Measurements from ENCODE around the gene TOMM20L. TPM values are rescaled to one million over a fixed set of nuclear protein-coding genes. Genes with fewer than 3 reads are reported as not detected.

TOMM20L gene
- not detected in 2 replicates for total RNA-seq

DNA sequence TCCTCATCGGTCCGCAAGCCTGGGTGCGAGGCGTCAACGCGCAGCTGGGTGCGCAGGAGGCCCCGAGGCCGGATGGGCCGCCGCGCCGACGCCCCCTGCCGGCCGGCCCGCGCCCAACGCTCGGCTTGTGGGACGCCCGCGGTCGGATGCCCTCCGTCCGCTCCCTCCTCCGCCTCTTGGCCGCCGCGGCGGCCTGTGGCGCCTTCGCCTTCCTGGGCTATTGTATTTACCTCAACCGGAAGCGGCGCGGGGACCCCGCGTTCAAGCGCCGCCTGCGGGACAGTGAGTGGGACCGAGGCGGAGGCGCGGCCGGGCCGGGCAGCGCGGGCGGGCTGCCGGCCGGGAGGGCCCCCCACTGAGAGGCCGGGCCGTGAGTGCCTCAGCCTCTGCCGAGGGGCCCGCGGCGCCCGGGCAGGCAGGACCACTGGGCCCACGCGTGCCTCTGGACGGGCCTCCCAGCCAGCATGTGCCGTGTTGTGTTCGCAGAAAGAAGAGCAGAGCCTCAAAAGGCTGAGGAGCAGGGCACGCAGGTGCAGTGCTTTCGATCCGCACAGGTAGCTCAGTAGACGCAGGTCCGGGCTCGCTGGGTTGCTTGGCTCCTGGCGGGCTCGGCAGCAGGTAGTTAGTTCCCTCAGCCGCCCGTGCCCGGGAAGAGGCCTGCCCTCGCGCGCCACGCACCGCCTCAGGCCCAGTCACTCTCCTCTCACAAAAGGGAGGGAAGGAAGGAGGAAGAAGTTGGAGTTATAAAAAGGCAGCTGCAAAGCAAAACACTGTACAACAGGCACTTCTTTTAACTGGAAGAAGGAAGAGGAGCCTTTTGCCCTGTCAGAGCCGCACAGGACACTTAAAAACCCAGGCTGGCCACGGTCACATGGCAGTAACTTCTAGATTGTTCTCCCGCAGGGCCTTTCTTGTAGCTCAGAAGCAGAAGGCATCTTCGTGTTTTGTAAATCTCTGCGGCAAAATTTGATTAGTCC lies at the start of gene TOMM20L:
Gene TOMM20L (plus strand): TSS at position 119 of the 977 bp plus-strand sequence. CDS start 28 bp downstream, at position 147.

DNA sequence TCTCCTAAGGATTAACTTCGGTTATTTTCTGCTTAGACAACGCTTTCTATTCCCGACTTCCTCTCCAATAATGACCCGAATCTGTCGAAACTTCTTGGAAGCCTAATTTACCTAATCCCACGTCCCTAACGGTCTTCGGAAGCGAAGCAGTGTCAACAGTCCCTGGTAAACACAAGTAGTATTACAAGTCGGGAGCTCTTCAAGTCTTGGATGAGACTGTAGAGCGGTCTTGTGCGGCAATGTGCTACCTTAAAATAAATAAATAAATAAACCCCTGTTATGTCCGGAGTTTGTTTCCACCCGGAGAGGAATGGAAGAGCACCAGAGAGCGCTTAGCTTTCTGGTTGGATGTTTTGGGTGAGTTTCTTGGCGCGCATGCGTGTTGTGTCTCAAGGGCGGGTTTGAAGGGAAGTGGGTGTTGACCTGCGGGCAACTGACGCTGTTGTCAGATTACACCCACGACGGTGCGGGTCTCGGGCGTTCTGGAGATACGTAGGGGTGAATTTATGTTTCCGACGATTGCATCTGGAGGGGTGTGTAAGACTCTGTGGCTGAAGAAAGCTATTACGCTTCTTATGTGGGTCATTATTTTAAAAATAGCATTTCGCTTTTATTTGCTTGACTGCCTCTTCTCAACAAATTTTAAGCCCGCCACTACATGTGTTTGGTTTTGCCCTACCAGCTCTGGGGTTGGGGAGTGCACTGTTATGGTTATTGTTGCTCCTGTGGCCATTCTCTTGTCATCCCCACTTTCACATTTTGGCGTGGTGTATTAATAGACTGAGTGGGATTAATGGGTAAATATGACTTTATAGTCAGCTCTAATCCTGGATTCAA lies 31.8 kb downstream of the TOMM20L start, which contains the start of the genes KIAA0586 and TIMM9:
Gene KIAA0586 (plus strand): TSS at position 439 of the 837 bp plus-strand sequence. CDS start 546 bp downstream, outside the sequence.
Gene TIMM9 (minus strand): TSS at position 251 of the 837 bp plus-strand sequence. CDS start 15,586 bp downstream, outside the sequence.

Other genes starting within 250 kb of the TOMM20L start
- 0.43 and 5.1 TPM in 2 replicates for gene ARMH4, start 243.7 kb upstream of the TOMM20L start, total RNA-seq
- 41.4 and 44.4 TPM in 2 replicates for gene ACTR10, start 195.8 kb upstream of the TOMM20L start, total RNA-seq
- 143 and 177 TPM in 2 replicates for gene PSMA3, start 151.1 kb upstream of the TOMM20L start, total RNA-seq
- gene ARID4A, start 97.4 kb upstream of the TOMM20L start, total RNA-seq: 3.8 and 9.5 TPM in 2 replicates
- gene TIMM9, start 31.6 kb downstream of the TOMM20L start, total RNA-seq: 30.1 and 32.9 TPM in 2 replicates
- 15.4 and 23.1 TPM in 2 replicates for gene KIAA0586, start 31.8 kb downstream of the TOMM20L start, total RNA-seq
- 1.4 and 2.6 TPM in 2 replicates for gene DACT1, start 242.0 kb downstream of the TOMM20L start, total RNA-seq

Data from nasal cavity respiratory epithelium epithelial cell of viscerocranial mucosa (primary cell).